H1 (cell line): ENCODE results near the gene NAE1. TPM values are rescaled to one million over a fixed set of nuclear protein-coding genes. Genes with fewer than 3 reads are reported as not detected.

Experiments
- CHD7 ChIP-seq: fragments of 300-600 bp; sonication (generic); IDR thresholded peaks from 2 replicates; pipeline ENCODE4 v1.7.1; 2012; ENCODE audit warnings: low read length, moderate library complexity, mild to moderate bottlenecking, inconsistent platforms; ENCODE audit not compliant: insufficient replicate concordance
- polyA plus RNA-seq, 7 experiments: library from polyadenylated mRNA; depleted of rRNA in 3 of 7; stranded (reverse) in 5 of 7; unstranded in 2 of 7; fragments of >200 nt in 5 of 7; fragments of 200-250 nt in 2 of 7; gene quantifications; 1 replicate in 5 of 7; 2 replicates in 1 of 7; 4 replicates in 1 of 7; pipeline versions ENCODE4 v1.2.1 to v1.2.3, GENCODE V29; 2011 to 2013; ENCODE audit warnings: missing spikeins in 2 of 7, mixed read lengths in 2 of 7
- total RNA-seq: library from RNA; stranded (reverse); fragmentation: NEBNext Ultra II Directional; extraction: Animal tissue kit (Norgen Biotek cat#: 25700); gene quantifications from 2 replicates; pipeline ENCODE4 v1.2.1, GENCODE V29; 2021

Gene NAE1
- total and polyA plus RNA-seq, 2 of the 8 experiments (the other 6 are each of a cell fraction or from before 2014, with no cell fraction given): 66.6 to 155 TPM

DNA sequence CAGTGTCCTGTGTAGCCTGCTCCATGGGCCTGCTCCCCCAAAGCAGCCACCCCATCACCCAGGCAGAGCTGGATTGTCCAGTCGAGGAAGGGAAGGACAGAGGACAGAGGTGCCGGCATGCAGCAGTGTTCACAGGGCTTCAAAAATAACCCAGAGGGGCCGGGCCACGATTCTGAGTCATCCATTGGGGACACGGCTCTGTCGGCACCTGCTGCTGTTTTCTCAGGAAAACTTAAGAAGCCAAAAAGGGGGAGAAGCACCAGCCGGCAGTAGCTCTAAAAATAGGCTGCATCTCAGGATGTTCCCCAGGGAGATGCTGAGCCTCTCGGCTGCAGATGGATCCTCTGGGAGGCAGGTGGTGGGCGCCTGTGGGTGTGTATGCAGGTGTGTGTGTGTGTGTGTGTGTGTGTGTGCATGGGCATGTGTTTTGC is 15.0 kb upstream of the NAE1 start (continued):
- no peak for TF ChIP-seq CHD7
